ENCODE data around the gene PTPRU. TPM values are rescaled to one million over a fixed set of nuclear protein-coding genes. Genes with fewer than 3 reads are reported as not detected.

The PTPRU gene
- total RNA-seq, 1 experiment from 2014 or later: 45.5 TPM

DNA sequence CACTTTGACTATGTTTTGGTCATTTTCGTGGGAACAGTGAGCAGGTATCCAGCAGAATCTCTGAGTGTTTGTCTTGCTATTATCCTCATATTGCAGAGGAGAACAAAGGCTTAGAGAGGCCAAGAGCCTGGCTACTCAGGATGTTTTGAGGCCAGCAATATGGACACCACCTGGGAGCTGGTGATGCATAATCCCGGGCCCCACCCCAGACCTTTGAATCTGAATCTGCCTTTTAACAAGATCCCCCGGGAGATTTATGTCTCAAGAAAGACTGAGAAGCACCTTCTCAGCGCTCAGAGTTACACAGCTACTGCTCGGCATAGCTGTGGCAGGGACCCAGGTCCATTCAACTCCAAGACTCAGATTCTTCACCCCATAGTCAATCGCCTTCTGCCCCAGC, 72.8 kb downstream of the PTPRU start:
- H4K91ac ChIP-seq (ENCODE audit: insufficient read length, low read depth, low read length): no peak overlapping the region
- peaks cover 0 to 43% (median 30%) of the 10 kb centered on the region in 3 experiments; a peak in 5 of 7 replicates for H3K36me3 Mint-ChIP-seq (ENCODE audit: insufficient read depth in 1 of 3, low read depth in 3 of 3)

More for the DNA sequence above, 72.8 kb downstream of the PTPRU start:
- no peaks in the 10 kb centered on the region for H3K4me1 ChIP-seq (ENCODE audit: insufficient read depth, low read length)
- H3K23me2 ChIP-seq (ENCODE audit: insufficient read length, low read depth, low read length, poor library complexity, severe bottlenecking): no peaks in the 10 kb centered on the region
- Mint-ChIP-seq H3K4me3 (no peak overlapping the region), H3K27ac (peak overlapping the region in 2 of 3 experiments; percentile 49 to 93; a peak in 4 of 7 replicates), H3K4me1 (peaks cover 8 to 26% of the 10 kb centered on the region in 2 experiments), H3K27me3 (ENCODE audit: low read depth) (no peaks in the 10 kb centered on the region), H3K9me3 (no peaks in the 10 kb centered on the region)
- no peak overlapping the region for H3K4me2 ChIP-seq (ENCODE audit: insufficient read depth, insufficient read length, low read length)
- no peak overlapping the region for H2BK5ac ChIP-seq (ENCODE audit: insufficient read length, low read length)
- H3K18ac ChIP-seq (ENCODE audit: insufficient read length, low read depth, low read length): no peak overlapping the region
- no peak overlapping the region for H2BK15ac ChIP-seq (ENCODE audit: low read depth, low read length)
- H3K23ac ChIP-seq (ENCODE audit: insufficient read length, low read depth, low read length): no peak overlapping the region
- no peaks in the 10 kb centered on the region for H3K9me3 ChIP-seq (ENCODE audit: control insufficient read depth, low read depth, low read length)
- H4K8ac ChIP-seq (replicated peaks; ENCODE audit: insufficient read length, low read depth, low read length): no peak overlapping the region
- H3K27me3 ChIP-seq (ENCODE audit: insufficient read depth, low read length): no peaks in the 10 kb centered on the region
- H3K27ac ChIP-seq (ENCODE audit: insufficient read length, low read depth, low read length): no peak overlapping the region
- no CpG with 5 or more reads among the region's 6 CpGs for WGBS (ENCODE audit: extremely low coverage, insufficient read length, low lambda C conversion rate)
- H3K79me1 ChIP-seq (ENCODE audit: insufficient read depth, low read depth, low read length, poor library complexity, severe bottlenecking): no peaks in the 10 kb centered on the region
- TF ChIP-seq CTCF (conservative IDR thresholded peaks at IDR 0.05): no peak
- no peak overlapping the region for H2BK20ac ChIP-seq (ENCODE audit: low read depth, low read length, poor library complexity, severe bottlenecking)
- H2BK12ac ChIP-seq (ENCODE audit: insufficient read length, low read depth, low read length): no peak overlapping the region
- no peaks in the 10 kb centered on the region for H3K79me2 ChIP-seq (ENCODE audit: insufficient read depth, low read length)
- H2BK120ac ChIP-seq (ENCODE audit: low read depth, low read length, poor library complexity, severe bottlenecking): no peak overlapping the region
- H2AFZ ChIP-seq (ENCODE audit: low read length): no peak overlapping the region
- no peaks in the 10 kb centered on the region for H4K20me1 ChIP-seq (ENCODE audit: control insufficient read depth, insufficient read depth, insufficient read length)
- no peak overlapping the region for H3T11ph ChIP-seq (ENCODE audit: low read length)
- H2AK5ac ChIP-seq (ENCODE audit: insufficient read length, low read length): no peak overlapping the region
- no peak overlapping the region for H4K5ac ChIP-seq (ENCODE audit: insufficient read length, low read depth, low read length)
- H3K14ac ChIP-seq (ENCODE audit: insufficient read depth, low read length): no peak overlapping the region
- no peak overlapping the region for H3K9ac ChIP-seq (ENCODE audit: extremely low read depth, insufficient read length, low read length)
- no peak overlapping the region for H3K4ac ChIP-seq (ENCODE audit: low read depth, low read length)
- no peak overlapping the region for H3K56ac ChIP-seq (ENCODE audit: insufficient read length, low read depth, low read length)
- DNase-seq: no peak

Data from H9 (cell line).